PC-9 (cell line): ENCODE results near the gene MET.

Experiments
- EZH2 ChIP-seq: fragments of 200-600 bp; sonication (generic); IDR thresholded peaks from 2 replicates; pipeline ENCODE4 v1.8.0; 2017; ENCODE audit warnings: antibody characterized with exemption, low read depth
- TF ChIP-seq, protein P1 (sequence below): fragments of 200-600 bp; sonication (generic); conservative IDR thresholded peaks from 2 replicates; pipeline ENCODE4 v1.6.1; 2017; ENCODE audit warnings: mixed run types, antibody characterized with exemption, mild to moderate bottlenecking, moderate library complexity

DNA sequence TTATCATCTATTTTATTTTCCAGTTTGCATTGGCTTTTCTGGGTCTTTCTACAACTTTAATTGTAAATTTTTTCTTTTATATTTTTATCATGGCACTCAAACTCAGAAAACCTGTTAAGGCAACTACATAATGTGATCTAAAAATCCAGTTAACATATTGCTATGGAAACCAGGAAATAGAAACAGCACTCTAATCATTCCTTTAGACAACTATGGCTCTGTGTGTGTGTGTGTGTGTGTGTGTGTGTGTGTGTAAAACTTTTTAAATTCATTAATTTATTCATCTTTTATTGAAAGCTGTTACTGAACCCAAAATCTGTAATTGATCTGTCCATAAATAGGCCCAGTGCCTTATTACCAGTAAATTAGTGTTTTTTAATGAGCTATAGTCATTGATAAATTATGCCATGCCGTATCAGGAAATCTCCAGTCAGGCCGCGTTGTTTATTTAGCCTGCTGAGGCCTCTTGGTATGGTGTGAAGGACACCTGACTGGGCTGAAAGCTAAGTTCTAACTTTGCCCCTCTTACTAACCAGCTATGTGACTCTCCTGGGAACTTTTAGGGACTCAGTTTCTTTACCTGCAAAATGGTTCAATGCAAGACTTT is 1.5 kb upstream of the MET start:
- TF ChIP-seq, protein P1, sequence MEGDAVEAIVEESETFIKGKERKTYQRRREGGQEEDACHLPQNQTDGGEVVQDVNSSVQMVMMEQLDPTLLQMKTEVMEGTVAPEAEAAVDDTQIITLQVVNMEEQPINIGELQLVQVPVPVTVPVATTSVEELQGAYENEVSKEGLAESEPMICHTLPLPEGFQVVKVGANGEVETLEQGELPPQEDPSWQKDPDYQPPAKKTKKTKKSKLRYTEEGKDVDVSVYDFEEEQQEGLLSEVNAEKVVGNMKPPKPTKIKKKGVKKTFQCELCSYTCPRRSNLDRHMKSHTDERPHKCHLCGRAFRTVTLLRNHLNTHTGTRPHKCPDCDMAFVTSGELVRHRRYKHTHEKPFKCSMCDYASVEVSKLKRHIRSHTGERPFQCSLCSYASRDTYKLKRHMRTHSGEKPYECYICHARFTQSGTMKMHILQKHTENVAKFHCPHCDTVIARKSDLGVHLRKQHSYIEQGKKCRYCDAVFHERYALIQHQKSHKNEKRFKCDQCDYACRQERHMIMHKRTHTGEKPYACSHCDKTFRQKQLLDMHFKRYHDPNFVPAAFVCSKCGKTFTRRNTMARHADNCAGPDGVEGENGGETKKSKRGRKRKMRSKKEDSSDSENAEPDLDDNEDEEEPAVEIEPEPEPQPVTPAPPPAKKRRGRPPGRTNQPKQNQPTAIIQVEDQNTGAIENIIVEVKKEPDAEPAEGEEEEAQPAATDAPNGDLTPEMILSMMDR: no peak
- no peak for TF ChIP-seq EZH2
